HepG2 (cell line): Measurements from ENCODE around the gene HRC. TPM values are rescaled to one million over a fixed set of nuclear protein-coding genes. Genes with fewer than 3 reads are reported as not detected.
A peak's percentile ranks its signal among the peaks of the same experiment; 100 is the strongest.

Experiments used
- CREB1 ChIP-seq, 2 experiments: fragments of 450-650 bp in 1 of 2; IDR thresholded peaks; 2 replicates each; pipeline ENCODE4 v1.6.1; 2016 to 2017; ENCODE audit warnings: control low read depth in 1 of 2, mild to moderate bottlenecking in 1 of 2, missing compliant biosample characterization in 1 of 2, missing genetic modification characterization in 1 of 2
- DMAP1 ChIP-seq: IDR thresholded peaks from 2 replicates; pipeline ENCODE4 v1.6.1; 2016
- HNF1B ChIP-seq: sonication (generic); formaldehyde crosslinking; IDR thresholded peaks from 2 replicates; pipeline ENCODE4 v1.5.1; 2020; ENCODE audit warnings: mild to moderate bottlenecking, moderate library complexity, missing genetic modification reagents
- IRF2 ChIP-seq: IDR thresholded peaks from 2 replicates; pipeline ENCODE4 v1.6.1; 2018; ENCODE audit warnings: missing genetic modification reagents, missing compliant biosample characterization
- KDM6A ChIP-seq: IDR thresholded peaks from 2 replicates; pipeline ENCODE4 v1.6.1; 2016; ENCODE audit warnings: low read depth
- LCORL ChIP-seq, 2 experiments: fragments of 450-650 bp in 1 of 2; sonication (generic) in 1 of 2; formaldehyde crosslinking in 1 of 2; IDR thresholded peaks; 2 replicates each; pipeline versions ENCODE4 v1.5.0 to v1.6.1; 2017 to 2020; ENCODE audit warnings: antibody characterized with exemption in 1 of 2, missing genetic modification reagents in 1 of 2
- MEIS1 ChIP-seq: sonication (generic); formaldehyde crosslinking; IDR thresholded peaks from 2 replicates; pipeline ENCODE4 v1.9.0; 2021; ENCODE audit warnings: mild to moderate bottlenecking, missing genetic modification reagents, moderate library complexity, borderline replicate concordance
- POLR2AphosphoS2 ChIP-seq: IDR thresholded peaks from 2 replicates; pipeline ENCODE4 v1.6.1; 2011; ENCODE audit warnings: low read depth, low read length, improper control_type of control experiment
- YY1 ChIP-seq: IDR thresholded peaks from 2 replicates; pipeline ENCODE4 v1.6.1; 2011; ENCODE audit warnings: low read length, low read depth, moderate library complexity, mild to moderate bottlenecking; ENCODE audit not compliant: insufficient read depth, insufficient replicate concordance
- ZNF20 ChIP-seq: sonication (generic); formaldehyde crosslinking; IDR thresholded peaks from 2 replicates; pipeline ENCODE4 v1.4.0; 2020; ENCODE audit warnings: mild to moderate bottlenecking, moderate library complexity, missing genetic modification reagents
- ZNF382 ChIP-seq: sonication (generic); formaldehyde crosslinking; IDR thresholded peaks from 2 replicates; pipeline ENCODE4 v1.5.0; 2020; ENCODE audit warnings: missing genetic modification reagents, mild to moderate bottlenecking, borderline replicate concordance
- ZNF432 ChIP-seq: sonication (generic); formaldehyde crosslinking; IDR thresholded peaks from 2 replicates; pipeline ENCODE4 v1.5.0; 2020; ENCODE audit warnings: missing genetic modification reagents, mild to moderate bottlenecking, borderline replicate concordance
- ZNF589 ChIP-seq: sonication (generic); formaldehyde crosslinking; conservative IDR thresholded peaks from 2 replicates; pipeline ENCODE4 v1.8.0; 2022; ENCODE audit warnings: mild to moderate bottlenecking, moderate library complexity, missing genetic modification reagents
- ZNF773 ChIP-seq: sonication (generic); formaldehyde crosslinking; IDR thresholded peaks from 2 replicates; pipeline ENCODE4 v1.4.0; 2020; ENCODE audit warnings: missing genetic modification reagents, borderline replicate concordance
- ZNF883 ChIP-seq: sonication (generic); formaldehyde crosslinking; IDR thresholded peaks from 2 replicates; pipeline ENCODE4 v1.5.1; 2020; ENCODE audit warnings: mild to moderate bottlenecking, missing genetic modification reagents; ENCODE audit errors: not compliant biosample characterization
- ZSCAN29 ChIP-seq: sonication (generic); formaldehyde crosslinking; conservative IDR thresholded peaks from 2 replicates; pipeline ENCODE4 v1.4.0; 2020; ENCODE audit warnings: mild to moderate bottlenecking, missing genetic modification reagents
- polyA plus RNA-seq, 8 experiments: library from polyadenylated mRNA; depleted of rRNA in 3 of 8; stranded (reverse) in 7 of 8; unstranded in 1 of 8; fragments of >200 nt; fragmentation: Illumina TruSeq in 4 of 8; extraction: Trizol in 4 of 8; gene quantifications; 2 replicates each; pipeline versions ENCODE4 v1.2.1 to v1.2.3, GENCODE V29; 2011 to 2016; ENCODE audit warnings: low read depth in 4 of 8, missing spikeins in 1 of 8, mixed read lengths in 1 of 8; ENCODE audit not compliant: insufficient read depth in 1 of 8
- total RNA-seq, 5 experiments: library from RNA; depleted of rRNA; stranded (reverse); fragments of >200 nt; fragmentation: Illumina TruSeq; extraction: Trizol; gene quantifications; 2 replicates each; pipeline ENCODE4 v1.2.3, GENCODE V29; 2016; ENCODE audit warnings: low read depth in 1 of 5
- TF ChIP-seq, protein P1 (sequence below): sonication (generic); formaldehyde crosslinking; IDR thresholded peaks from 2 replicates; pipeline ENCODE4 v1.9.0; 2021; ENCODE audit warnings: missing genetic modification reagents, borderline replicate concordance
- TF ChIP-seq, protein P2 (sequence below): sonication (generic); formaldehyde crosslinking; conservative IDR thresholded peaks from 2 replicates; pipeline ENCODE4 v1.8.0; 2022; ENCODE audit warnings: mild to moderate bottlenecking, moderate library complexity, missing genetic modification reagents
- TF ChIP-seq, protein P3 (sequence below): sonication (generic); formaldehyde crosslinking; IDR thresholded peaks from 2 replicates; pipeline ENCODE4 v1.5.0; 2020; ENCODE audit warnings: missing genetic modification reagents, mild to moderate bottlenecking, borderline replicate concordance

Gene HRC
- total and polyA plus RNA-seq, 2 of the 13 experiments (the other 11 are each of a cell fraction or from before 2014, with no cell fraction given), result 3.6 to 15.4 TPM

- TF ChIP-seq, protein P1, sequence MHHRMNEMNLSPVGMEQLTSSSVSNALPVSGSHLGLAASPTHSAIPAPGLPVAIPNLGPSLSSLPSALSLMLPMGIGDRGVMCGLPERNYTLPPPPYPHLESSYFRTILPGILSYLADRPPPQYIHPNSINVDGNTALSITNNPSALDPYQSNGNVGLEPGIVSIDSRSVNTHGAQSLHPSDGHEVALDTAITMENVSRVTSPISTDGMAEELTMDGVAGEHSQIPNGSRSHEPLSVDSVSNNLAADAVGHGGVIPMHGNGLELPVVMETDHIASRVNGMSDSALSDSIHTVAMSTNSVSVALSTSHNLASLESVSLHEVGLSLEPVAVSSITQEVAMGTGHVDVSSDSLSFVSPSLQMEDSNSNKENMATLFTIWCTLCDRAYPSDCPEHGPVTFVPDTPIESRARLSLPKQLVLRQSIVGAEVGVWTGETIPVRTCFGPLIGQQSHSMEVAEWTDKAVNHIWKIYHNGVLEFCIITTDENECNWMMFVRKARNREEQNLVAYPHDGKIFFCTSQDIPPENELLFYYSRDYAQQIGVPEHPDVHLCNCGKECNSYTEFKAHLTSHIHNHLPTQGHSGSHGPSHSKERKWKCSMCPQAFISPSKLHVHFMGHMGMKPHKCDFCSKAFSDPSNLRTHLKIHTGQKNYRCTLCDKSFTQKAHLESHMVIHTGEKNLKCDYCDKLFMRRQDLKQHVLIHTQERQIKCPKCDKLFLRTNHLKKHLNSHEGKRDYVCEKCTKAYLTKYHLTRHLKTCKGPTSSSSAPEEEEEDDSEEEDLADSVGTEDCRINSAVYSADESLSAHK (CRISPR knock-in tag), result no peak
- TF ChIP-seq ZSCAN29, result peak; percentile 78; the same call in 1 of the 2 replicates
- TF ChIP-seq IRF2 (CRISPR knock-in tag), result 0 out of 2 replicates have a peak, but pooled peaks have one; percentile 10
- TF ChIP-seq, protein P2, sequence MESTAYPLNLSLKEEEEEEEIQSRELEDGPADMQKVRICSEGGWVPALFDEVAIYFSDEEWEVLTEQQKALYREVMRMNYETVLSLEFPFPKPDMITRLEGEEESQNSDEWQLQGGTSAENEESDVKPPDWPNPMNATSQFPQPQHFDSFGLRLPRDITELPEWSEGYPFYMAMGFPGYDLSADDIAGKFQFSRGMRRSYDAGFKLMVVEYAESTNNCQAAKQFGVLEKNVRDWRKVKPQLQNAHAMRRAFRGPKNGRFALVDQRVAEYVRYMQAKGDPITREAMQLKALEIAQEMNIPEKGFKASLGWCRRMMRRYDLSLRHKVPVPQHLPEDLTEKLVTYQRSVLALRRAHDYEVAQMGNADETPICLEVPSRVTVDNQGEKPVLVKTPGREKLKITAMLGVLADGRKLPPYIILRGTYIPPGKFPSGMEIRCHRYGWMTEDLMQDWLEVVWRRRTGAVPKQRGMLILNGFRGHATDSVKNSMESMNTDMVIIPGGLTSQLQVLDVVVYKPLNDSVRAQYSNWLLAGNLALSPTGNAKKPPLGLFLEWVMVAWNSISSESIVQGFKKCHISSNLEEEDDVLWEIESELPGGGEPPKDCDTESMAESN, result peak; percentile 63
- TF ChIP-seq ZNF883, result peak; percentile 29
- TF ChIP-seq, protein P3, sequence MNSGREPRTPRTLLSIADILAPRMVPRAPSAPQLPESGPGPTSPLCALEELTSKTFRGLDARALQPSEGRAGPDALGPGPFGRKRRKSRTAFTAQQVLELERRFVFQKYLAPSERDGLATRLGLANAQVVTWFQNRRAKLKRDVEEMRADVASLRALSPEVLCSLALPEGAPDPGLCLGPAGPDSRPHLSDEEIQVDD (CRISPR knock-in tag), result no peak
- TF ChIP-seq HNF1B (CRISPR knock-in tag), result peak; percentile 83
- TF ChIP-seq LCORL (IDR thresholded peaks at IDR 0.05), result no peak
- peak; percentile 31; the same call in 1 of the 2 replicates for TF ChIP-seq LCORL (CRISPR knock-in tag; IDR thresholded peaks at IDR 0.05)
- TF ChIP-seq CREB1 (IDR thresholded peaks at IDR 0.05), result no peak
- no peak for TF ChIP-seq CREB1 (CRISPR knock-in tag; IDR thresholded peaks at IDR 0.05)
- TF ChIP-seq DMAP1, result no peak
- no peak for TF ChIP-seq POLR2AphosphoS2
- peak; percentile 63 for TF ChIP-seq YY1
- no peak for TF ChIP-seq KDM6A (CRISPR knock-in tag)
- no peak for TF ChIP-seq ZNF20 (CRISPR knock-in tag)
- no peak for TF ChIP-seq ZNF382 (CRISPR knock-in tag)
- TF ChIP-seq ZNF773 (CRISPR knock-in tag), result no peak
- TF ChIP-seq MEIS1 (CRISPR knock-in tag), result no peak
- no peak for TF ChIP-seq ZNF432
- no peak for TF ChIP-seq ZNF589
These were observed 2.4 kb upstream of the HRC start, which contains the start of gene TRPM4 (continued) for GRCh38 chr19:49157445-49158224.
